CD4-positive, CD25-positive, alpha-beta regulatory T cell (primary cell): ENCODE results near the gene PLP2. TPM values are rescaled to one million over a fixed set of nuclear protein-coding genes. Genes with fewer than 3 reads are reported as not detected.
A peak's percentile ranks its signal among the peaks of the same experiment; 100 is the strongest.

Experiments
- ATAC-seq, 2 donors: fragments of 150-1000 bp; cut with Tn5 transposase; one replicate each; pipeline ENCODE4 v1.10.0; 2021; ENCODE audit warnings: low read depth in 2 of 2, moderate number of reproducible peaks in 2 of 2, moderate library complexity in 1 of 2
- DNase-seq, 3 donors: peaks; one replicate each; pipeline versions ENCODE4 v3.0.0 to v3.0.0-alpha.2; 2012 to 2022; ENCODE audit warnings: mixed read lengths in 1 of 3
- H3K27ac ChIP-seq: one replicate; pipeline ENCODE4 v1.7.0; 2013; ENCODE audit warnings: mild to moderate bottlenecking, low read length; ENCODE audit not compliant: insufficient read depth, poor library complexity, severe bottlenecking
- H3K27me3 ChIP-seq: one replicate; pipeline ENCODE4 v1.7.0; 2013; ENCODE audit warnings: low read length; ENCODE audit not compliant: control insufficient read depth, insufficient read depth
- H3K36me3 ChIP-seq: one replicate; pipeline ENCODE4 v1.7.0; 2013; ENCODE audit warnings: mild to moderate bottlenecking, low read length, moderate library complexity; ENCODE audit not compliant: control insufficient read depth, insufficient read depth
- H3K4me1 ChIP-seq: 2 replicates; pipeline ENCODE4 v1.7.0; 2013; ENCODE audit warnings: mild to moderate bottlenecking, low read length; ENCODE audit not compliant: insufficient read depth, control insufficient read depth, poor library complexity, severe bottlenecking
- H3K4me3 ChIP-seq: one replicate; pipeline ENCODE4 v1.7.0; 2013; ENCODE audit warnings: low read depth, mild to moderate bottlenecking, low read length, moderate library complexity
- H3K9me3 ChIP-seq, 2 experiments: 1 replicate in 1 of 2; 2 replicates in 1 of 2; pipeline ENCODE4 v1.7.0; 2013; ENCODE audit warnings: low read length in 2 of 2, mild to moderate bottlenecking in 1 of 2, moderate library complexity in 1 of 2; ENCODE audit not compliant: control insufficient read depth in 2 of 2
- H3K27ac Mint-ChIP-seq, 3 donors: one replicate each; pipeline ENCODE4 v1.8.0; 2020 to 2022; ENCODE audit warnings: mild to moderate bottlenecking in 3 of 3, mixed read lengths in 3 of 3, moderate library complexity in 2 of 3
- H3K27me3 Mint-ChIP-seq: one replicate; pipeline ENCODE4 v1.8.0; 2022; ENCODE audit warnings: mild to moderate bottlenecking, mixed read lengths
- H3K36me3 Mint-ChIP-seq: one replicate; pipeline ENCODE4 v1.8.0; 2020; ENCODE audit warnings: mixed read lengths
- H3K4me1 Mint-ChIP-seq, 4 donors: one replicate each; pipeline ENCODE4 v1.8.0; 2020 to 2022; ENCODE audit warnings: mixed read lengths in 4 of 4, mild to moderate bottlenecking in 1 of 4
- H3K4me3 Mint-ChIP-seq, 4 donors: one replicate each; pipeline ENCODE4 v1.8.0; 2020 to 2022; ENCODE audit warnings: mild to moderate bottlenecking in 4 of 4, mixed read lengths in 4 of 4, moderate library complexity in 3 of 4
- H3K9me3 Mint-ChIP-seq, 7 donors: one replicate each; pipeline ENCODE4 v1.8.0; 2020 to 2022; ENCODE audit warnings: mixed read lengths in 7 of 7, mild to moderate bottlenecking in 3 of 7, moderate library complexity in 2 of 7
- polyA plus RNA-seq, 4 donors: library from polyadenylated mRNA; unstranded; fragments of 300-500 nt; fragmentation: Illumina TruSeq; gene quantifications; one replicate each; pipeline ENCODE4 v1.2.3, GENCODE V29; 2021
- total RNA-seq: library from RNA; stranded (reverse); gene quantifications from one replicate; pipeline ENCODE4 v1.2.3, GENCODE V29; 2022

PLP2 gene
- total and polyA plus RNA-seq, 5 donors from 2014 or later = 141 to 354 (median 227) TPM

- Histone ChIP-seq H3K9me3 (no peaks in the 10 kb centered on the region), H3K27ac (no peak overlapping the region), H3K36me3 (peaks cover 19% of the 10 kb centered on the region), H3K4me3 (no peak overlapping the region), H3K4me1 (peaks cover 10% of the 10 kb centered on the region), H3K27me3 (no peaks in the 10 kb centered on the region)
- Mint-ChIP-seq H3K27ac (peak overlapping the region in 1 of 3 donors; percentile 25), H3K4me3 (no peak overlapping the region), H3K4me1 (peaks cover 0 to 28% (median 11%) of the 10 kb centered on the region in 4 donors), H3K36me3 (peaks cover 6% of the 10 kb centered on the region), H3K9me3 (peaks cover 0 to 1% (median 0%) of the 10 kb centered on the region in 7 donors), H3K27me3 (peaks cover 5% of the 10 kb centered on the region)
- no peak for DNase-seq
- ATAC-seq = no peak
These were observed 4.0 kb downstream of the PLP2 start for GRCh38 chrX:49175435-49176274.

GRCh38 chrX:49176421-49177326, 5.0 kb downstream of the PLP2 start:
- no peaks in the 10 kb centered on the region for H3K27me3 ChIP-seq
- Mint-ChIP-seq H3K4me1 (peaks cover 0 to 26% (median 11%) of the 10 kb centered on the region in 4 donors), H3K27ac (peak overlapping the region in 2 of 3 donors; percentile 35 to 71), H3K9me3 (peaks cover 0 to 1% (median 0%) of the 10 kb centered on the region in 7 donors), H3K36me3 (peaks cover 9% of the 10 kb centered on the region), H3K27me3 (peaks cover 5% of the 10 kb centered on the region), H3K4me3 (no peak overlapping the region)
- H3K4me1 ChIP-seq = peaks cover 10% of the 10 kb centered on the region
- DNase-seq = no peak
- H3K9me3 ChIP-seq = no peaks in the 10 kb centered on the region
- no peak overlapping the region for H3K4me3 ChIP-seq
- no peak for ATAC-seq
- peaks cover 19% of the 10 kb centered on the region for H3K36me3 ChIP-seq
- H3K27ac ChIP-seq = no peak overlapping the region

GRCh38 chrX:49177338-49177833, 5.7 kb downstream of the PLP2 start:
- peaks cover 10% of the 10 kb centered on the region for H3K4me1 ChIP-seq
- peaks cover 5% of the 10 kb centered on the region for H3K27me3 Mint-ChIP-seq
- peak overlapping the region in 1 of 4 donors; percentile 28 for H3K4me3 Mint-ChIP-seq
- H3K9me3 ChIP-seq = no peaks in the 10 kb centered on the region
- H3K4me1 Mint-ChIP-seq = peaks cover 0 to 24% (median 11%) of the 10 kb centered on the region in 4 donors
- peak overlapping the region; percentile 7 to 53 (median 14) for H3K27ac Mint-ChIP-seq
- no peaks in the 10 kb centered on the region for H3K27me3 ChIP-seq
- no peak overlapping the region for H3K4me3 ChIP-seq
- peaks cover 13% of the 10 kb centered on the region for H3K36me3 Mint-ChIP-seq
- peak in 1 of 3 donors; percentile 33 for DNase-seq
- peaks cover 19% of the 10 kb centered on the region for H3K36me3 ChIP-seq
- no peak overlapping the region for H3K27ac ChIP-seq
- peak; percentile 70 to 81 for ATAC-seq
- peaks cover 0 to 1% (median 0%) of the 10 kb centered on the region in 7 donors for H3K9me3 Mint-ChIP-seq

GRCh38 chrX:49177873-49178480, 6.3 kb downstream of the PLP2 start:
- H3K4me1 Mint-ChIP-seq = peaks cover 0 to 19% (median 9%) of the 10 kb centered on the region in 4 donors
- peaks cover 14% of the 10 kb centered on the region for H3K36me3 Mint-ChIP-seq
- peaks cover 0 to 1% (median 0%) of the 10 kb centered on the region in 7 donors for H3K9me3 Mint-ChIP-seq
- Histone ChIP-seq H3K36me3 (peaks cover 20% of the 10 kb centered on the region), H3K27me3 (no peaks in the 10 kb centered on the region), H3K4me1 (peaks cover 5% of the 10 kb centered on the region), H3K4me3 (no peak overlapping the region), H3K9me3 (no peaks in the 10 kb centered on the region), H3K27ac (no peak overlapping the region)
- H3K27ac Mint-ChIP-seq = peak overlapping the region in 2 of 3 donors; percentile 14 to 53
- H3K4me3 Mint-ChIP-seq = peak overlapping the region in 1 of 4 donors; percentile 28
- peaks cover 5% of the 10 kb centered on the region for H3K27me3 Mint-ChIP-seq
- DNase-seq (no peak), ATAC-seq (no peak)

- DNase-seq (no peak), ATAC-seq (no peak)
- no peaks in the 10 kb centered on the region for H3K9me3 ChIP-seq
- Mint-ChIP-seq H3K4me1 (peaks cover 0 to 14% (median 7%) of the 10 kb centered on the region in 4 donors), H3K4me3 (no peak overlapping the region), H3K27ac (no peak overlapping the region), H3K9me3 (peaks cover 0 to 1% (median 0%) of the 10 kb centered on the region in 7 donors), H3K27me3 (peaks cover 5% of the 10 kb centered on the region), H3K36me3 (peaks cover 14% of the 10 kb centered on the region)
- H3K36me3 ChIP-seq = peaks cover 26% of the 10 kb centered on the region
- H3K4me3 ChIP-seq = no peak overlapping the region
- H3K27me3 ChIP-seq = no peaks in the 10 kb centered on the region
- H3K4me1 ChIP-seq = no peaks in the 10 kb centered on the region
- H3K27ac ChIP-seq = no peak overlapping the region
These were observed 6.8 kb downstream of the PLP2 start for GRCh38 chrX:49178537-49178936.

GRCh38 chrX:49179358-49179757, 7.7 kb downstream of the PLP2 start:
- Histone ChIP-seq H3K27ac (no peak overlapping the region), H3K36me3 (peaks cover 22% of the 10 kb centered on the region), H3K4me3 (no peak overlapping the region), H3K4me1 (peaks cover 5% of the 10 kb centered on the region), H3K27me3 (no peaks in the 10 kb centered on the region), H3K9me3 (no peaks in the 10 kb centered on the region)
- Mint-ChIP-seq H3K27me3 (peaks cover 5% of the 10 kb centered on the region), H3K27ac (peak overlapping the region in 1 of 3 donors; percentile 39), H3K4me1 (peaks cover 0 to 20% (median 7%) of the 10 kb centered on the region in 4 donors), H3K36me3 (peaks cover 14% of the 10 kb centered on the region), H3K9me3 (peaks cover 0 to 1% (median 0%) of the 10 kb centered on the region in 7 donors), H3K4me3 (no peak overlapping the region)
- ATAC-seq (no peak), DNase-seq (no peak)

GRCh38 chrX:49183701-49184281, 12.1 kb downstream of the PLP2 start:
- H3K27me3 Mint-ChIP-seq = no peaks in the 10 kb centered on the region
- DNase-seq (no peak), ATAC-seq (no peak)
- peak overlapping the region in 3 of 4 donors; percentile 68 to 85 (median 76) for H3K4me3 Mint-ChIP-seq
- H3K4me1 ChIP-seq = peaks cover 13% of the 10 kb centered on the region
- H3K27ac ChIP-seq = peak overlapping the region; percentile 47
- no peaks in the 10 kb centered on the region for H3K9me3 ChIP-seq
- H3K27ac Mint-ChIP-seq = peak overlapping the region in 1 of 3 donors; percentile 95
- H3K27me3 ChIP-seq = no peaks in the 10 kb centered on the region
- H3K4me3 ChIP-seq = no peak overlapping the region
- H3K4me1 Mint-ChIP-seq = peaks cover 0 to 22% (median 7%) of the 10 kb centered on the region in 4 donors
- peaks cover 11% of the 10 kb centered on the region for H3K36me3 Mint-ChIP-seq
- no peaks in the 10 kb centered on the region for H3K9me3 Mint-ChIP-seq
- H3K36me3 ChIP-seq = peaks cover 16% of the 10 kb centered on the region
